SK-N-SH (cell line): ENCODE measurements around the gene PEAK1. TPM values are rescaled to one million over a fixed set of nuclear protein-coding genes. Genes with fewer than 3 reads are reported as not detected.

Experiments used
- CTCF ChIA-PET: fragments of 300-600, 350-600 bp; formaldehyde crosslinking; extraction: SDS; loops from one replicate; lab custom pipeline; 2021; lab: Yijun Ruan, JAX
- POLR2A ChIA-PET: fragments of 350-600 bp; sonication (Branson Sonifier 250); formaldehyde crosslinking; extraction: SDS; loops from one replicate; lab custom pipeline; 2020; ENCODE audit warnings: antibody characterized with exemption, inconsistent platforms; lab: Yijun Ruan, JAX
- DNase-seq: peaks from one replicate; pipeline ENCODE4 v3.0.0; 2012
- H2AFZ ChIP-seq: fragments of 200-600 bp; sonication (generic); 2 replicates; pipeline ENCODE4 v1.8.1; 2016; ENCODE audit warnings: antibody characterized with exemption, mild to moderate bottlenecking, low read depth
- H3F3A ChIP-seq: fragments of 200-600 bp; sonication (generic); replicated peaks from 2 replicates; pipeline ENCODE3; 2016; ENCODE audit warnings: antibody characterized with exemption, mild to moderate bottlenecking; ENCODE audit not compliant: insufficient read depth
- H3K27ac ChIP-seq, 2 experiments: fragments of 200-500 bp in 1 of 2; fragments of 200-600 bp in 1 of 2; sonication (Bioruptor generic) in 1 of 2; sonication (generic), shearing (Covaris generic) in 1 of 2; 2 replicates each; pipeline versions ENCODE4 v1.5.1 to v1.6.1; 2014 to 2016; ENCODE audit warnings: low read depth in 2 of 2, inconsistent platforms in 1 of 2, low read length in 1 of 2, mild to moderate bottlenecking in 1 of 2, mixed read lengths in 1 of 2
- H3K27me3 ChIP-seq: fragments of 200-600 bp; sonication (generic), shearing (Covaris generic); 2 replicates; pipeline ENCODE4 v1.6.1; 2016; ENCODE audit warnings: mixed run types; ENCODE audit not compliant: insufficient read depth
- H3K36me3 ChIP-seq, 2 experiments: fragments of 200-500 bp in 1 of 2; fragments of 200-600 bp in 1 of 2; sonication (Bioruptor generic) in 1 of 2; sonication (generic) in 1 of 2; replicated peaks in 1 of 2; 2 replicates each; pipeline versions ENCODE3 to v1.5.1; 2014 to 2016; ENCODE audit warnings: low read length in 1 of 2, mild to moderate bottlenecking in 1 of 2; ENCODE audit not compliant: insufficient read depth in 2 of 2, control insufficient read depth in 1 of 2
- H3K4me1 ChIP-seq, 2 experiments: fragments of 200-500 bp in 1 of 2; fragments of 200-600 bp in 1 of 2; sonication (Bioruptor generic) in 1 of 2; sonication (generic), shearing (Covaris generic) in 1 of 2; 2 replicates each; pipeline versions ENCODE4 v1.5.1 to v1.6.1; 2014 to 2016; ENCODE audit warnings: low read depth in 1 of 2, low read length in 1 of 2, mixed run types in 1 of 2; ENCODE audit not compliant: insufficient read depth in 2 of 2, control insufficient read depth in 1 of 2
- H3K4me2 ChIP-seq: fragments of 200-600 bp; sonication (generic), shearing (Covaris generic); 2 replicates; pipeline ENCODE4 v1.6.1; 2017; ENCODE audit warnings: mixed run types
- H3K4me3 ChIP-seq, 2 experiments: fragments of 200-500 bp in 1 of 2; fragments of 200-600 bp in 1 of 2; sonication (Bioruptor generic) in 1 of 2; sonication (generic), shearing (Covaris generic) in 1 of 2; 2 replicates each; pipeline versions ENCODE4 v1.5.1 to v1.8.1; 2014 to 2016; ENCODE audit warnings: low read depth in 2 of 2, inconsistent platforms in 1 of 2, low read length in 1 of 2, mild to moderate bottlenecking in 1 of 2, mixed read lengths in 1 of 2, moderate library complexity in 1 of 2
- H3K79me2 ChIP-seq: fragments of 200-600 bp; sonication (generic); 2 replicates; pipeline ENCODE4 v1.8.1; 2017; ENCODE audit warnings: mild to moderate bottlenecking; ENCODE audit not compliant: insufficient read depth
- H3K9ac ChIP-seq: fragments of 200-600 bp; sonication (generic); 2 replicates; pipeline ENCODE4 v1.6.1; 2017; ENCODE audit warnings: mixed run types
- H3K9me2 ChIP-seq: fragments of 200-600 bp; sonication (generic); 2 replicates; pipeline ENCODE4 v1.6.1; 2017; ENCODE audit warnings: mixed run types
- H3K9me3 ChIP-seq: fragments of 200-600 bp; sonication (generic); 2 replicates; pipeline ENCODE4 v1.6.1; 2017; ENCODE audit warnings: mixed run types, mild to moderate bottlenecking, moderate library complexity
- H4K20me1 ChIP-seq: fragments of 200-600 bp; sonication (generic); 2 replicates; pipeline ENCODE4 v1.6.1; 2017; ENCODE audit warnings: mild to moderate bottlenecking, mixed run types; ENCODE audit not compliant: insufficient read depth
- CHD2 ChIP-seq: fragments of 150-350 bp; IDR thresholded peaks from 2 replicates; pipeline ENCODE4 v1.6.1; 2018; ENCODE audit warnings: low read length; ENCODE audit not compliant: partially characterized antibody
- CTCF ChIP-seq: fragments of 200-600 bp; sonication (generic); IDR thresholded peaks from 2 replicates; pipeline ENCODE4 v1.6.1; 2017; ENCODE audit warnings: antibody characterized with exemption, mild to moderate bottlenecking, moderate library complexity
- EP300 ChIP-seq, 2 experiments: IDR thresholded peaks; 2 replicates each; pipeline versions ENCODE4 v1.4.0 to v1.6.1; 2012; ENCODE audit warnings: borderline replicate concordance in 1 of 2, low read depth in 1 of 2, low read length in 1 of 2
- GATA2 ChIP-seq: sonication (generic); formaldehyde crosslinking; IDR thresholded peaks from 2 replicates; pipeline ENCODE4 v1.5.0; 2020; ENCODE audit warnings: mild to moderate bottlenecking, missing genetic modification reagents
- IRF3 ChIP-seq: fragments of 150-350 bp; IDR thresholded peaks from 2 replicates; pipeline ENCODE4 v1.6.1; 2016; ENCODE audit warnings: mild to moderate bottlenecking, low read depth, low read length
- JUND ChIP-seq: IDR thresholded peaks from 2 replicates; pipeline ENCODE4 v1.4.0; 2012
- RAD21 ChIP-seq: IDR thresholded peaks from 2 replicates; pipeline ENCODE4 v1.6.1; 2012; ENCODE audit warnings: mild to moderate bottlenecking, low read length
- SIN3A ChIP-seq: IDR thresholded peaks from 2 replicates; pipeline ENCODE4 v1.6.1; 2012; ENCODE audit warnings: low read depth, mild to moderate bottlenecking, low read length, moderate library complexity, borderline replicate concordance
- SMC3 ChIP-seq: IDR thresholded peaks from 2 replicates; pipeline ENCODE4 v1.6.1; 2012; ENCODE audit warnings: low read depth, low read length, improper control_type of control experiment
- TAF1 ChIP-seq: IDR thresholded peaks from 2 replicates; pipeline ENCODE4 v1.6.1; 2012; ENCODE audit warnings: low read depth, mild to moderate bottlenecking, low read length, moderate library complexity, borderline replicate concordance
- USF2 ChIP-seq: fragments of 150-350 bp; IDR thresholded peaks from 2 replicates; pipeline ENCODE4 v1.6.1; 2017; ENCODE audit warnings: antibody characterized with exemption, low read length, low read depth, borderline replicate concordance
- YY1 ChIP-seq: IDR thresholded peaks from 2 replicates; pipeline ENCODE4 v1.4.0; 2012; ENCODE audit warnings: low read depth, mild to moderate bottlenecking
- WGBS: methylation state at CpG from one replicate; pipeline ENCODE4 v1.1.6; 2017; ENCODE audit warnings: low lambda C conversion rate; 5-methylcytosine and 5-hydroxymethylcytosine counted together
- polyA plus RNA-seq, 3 experiments: library from polyadenylated mRNA; depleted of rRNA; stranded (reverse); fragments of >200 nt; gene quantifications; 2 replicates each; pipeline ENCODE4 v1.2.3, GENCODE V29; 2012
- TF ChIP-seq, protein P1 (sequence below): IDR thresholded peaks from 2 replicates; pipeline ENCODE4 v1.6.1; 2012; ENCODE audit warnings: mild to moderate bottlenecking, low read depth, low read length, moderate library complexity
- TF ChIP-seq, protein P2 (sequence below): IDR thresholded peaks from 2 replicates; pipeline ENCODE4 v1.4.0; 2012; ENCODE audit warnings: low read depth

The PEAK1 gene
- polyA plus RNA-seq, 1 of the 3 experiments (the other 2 are of a cell fraction), result 9.0 TPM

DNA sequence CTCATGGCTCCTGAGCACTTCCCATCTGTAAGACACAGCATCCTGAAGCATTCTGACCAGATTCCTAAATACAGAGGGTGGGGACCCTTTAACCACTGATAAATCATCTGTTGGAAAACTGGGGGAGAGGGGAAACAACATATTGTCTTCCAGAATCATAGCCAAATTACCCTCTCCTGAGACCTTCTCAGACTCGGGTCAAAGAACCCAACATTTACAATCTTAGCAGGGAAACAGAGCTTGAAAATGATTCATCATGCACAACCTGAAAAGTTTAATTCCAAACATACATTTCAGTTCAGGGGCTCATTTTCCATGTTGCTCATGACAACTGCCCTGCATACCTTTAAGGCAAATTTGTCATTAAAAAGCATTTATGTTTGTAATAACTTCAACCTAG lies 300.5 kb downstream of the PEAK1 start:
- H3K27ac ChIP-seq, result peak overlapping the region in 1 of 2 experiments; percentile 45; a peak in 3 of 4 replicates

DNA sequence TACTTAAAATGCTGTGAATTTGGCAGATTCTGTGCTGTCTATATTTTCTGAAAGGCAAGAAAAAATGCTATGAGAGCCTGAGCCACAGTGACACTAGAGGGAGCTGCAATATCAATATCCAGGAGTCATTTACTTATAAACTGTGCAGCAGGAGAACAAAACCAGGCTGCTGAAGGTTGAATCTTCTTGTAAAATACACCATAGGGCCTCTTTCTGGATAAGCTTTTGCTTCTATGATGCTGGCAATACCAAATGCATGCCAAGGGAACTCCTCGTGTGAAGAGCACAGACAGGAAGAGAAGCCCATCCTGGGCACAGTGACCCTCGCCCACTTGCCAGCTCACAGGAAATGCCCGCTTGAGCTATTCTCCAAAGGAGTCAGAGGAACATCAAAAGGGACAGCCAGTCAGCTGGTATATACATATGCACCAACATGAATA lies 301.0 kb downstream of the PEAK1 start:
- H3K4me2 ChIP-seq, result peak overlapping the region; percentile 52; the same call in 1 of the 2 replicates
- 51% methylated on average over 3 of the region's 3 CpGs for WGBS
- TF ChIP-seq CTCF (peak; percentile 86), YY1 (no peak), JUND (no peak), GATA2 (CRISPR knock-in tag) (no peak), IRF3 (no peak), SIN3A (no peak), SMC3 (peak; percentile 87), USF2 (no peak), RAD21 (peak; percentile 94), TAF1 (no peak), EP300 (IDR thresholded peaks at IDR 0.05; ENCODE audit: borderline replicate concordance in 1 of 2, low read depth in 1 of 2, low read length in 1 of 2) (no peak), CHD2 (peak; percentile 24)
- TF ChIP-seq, protein P1, sequence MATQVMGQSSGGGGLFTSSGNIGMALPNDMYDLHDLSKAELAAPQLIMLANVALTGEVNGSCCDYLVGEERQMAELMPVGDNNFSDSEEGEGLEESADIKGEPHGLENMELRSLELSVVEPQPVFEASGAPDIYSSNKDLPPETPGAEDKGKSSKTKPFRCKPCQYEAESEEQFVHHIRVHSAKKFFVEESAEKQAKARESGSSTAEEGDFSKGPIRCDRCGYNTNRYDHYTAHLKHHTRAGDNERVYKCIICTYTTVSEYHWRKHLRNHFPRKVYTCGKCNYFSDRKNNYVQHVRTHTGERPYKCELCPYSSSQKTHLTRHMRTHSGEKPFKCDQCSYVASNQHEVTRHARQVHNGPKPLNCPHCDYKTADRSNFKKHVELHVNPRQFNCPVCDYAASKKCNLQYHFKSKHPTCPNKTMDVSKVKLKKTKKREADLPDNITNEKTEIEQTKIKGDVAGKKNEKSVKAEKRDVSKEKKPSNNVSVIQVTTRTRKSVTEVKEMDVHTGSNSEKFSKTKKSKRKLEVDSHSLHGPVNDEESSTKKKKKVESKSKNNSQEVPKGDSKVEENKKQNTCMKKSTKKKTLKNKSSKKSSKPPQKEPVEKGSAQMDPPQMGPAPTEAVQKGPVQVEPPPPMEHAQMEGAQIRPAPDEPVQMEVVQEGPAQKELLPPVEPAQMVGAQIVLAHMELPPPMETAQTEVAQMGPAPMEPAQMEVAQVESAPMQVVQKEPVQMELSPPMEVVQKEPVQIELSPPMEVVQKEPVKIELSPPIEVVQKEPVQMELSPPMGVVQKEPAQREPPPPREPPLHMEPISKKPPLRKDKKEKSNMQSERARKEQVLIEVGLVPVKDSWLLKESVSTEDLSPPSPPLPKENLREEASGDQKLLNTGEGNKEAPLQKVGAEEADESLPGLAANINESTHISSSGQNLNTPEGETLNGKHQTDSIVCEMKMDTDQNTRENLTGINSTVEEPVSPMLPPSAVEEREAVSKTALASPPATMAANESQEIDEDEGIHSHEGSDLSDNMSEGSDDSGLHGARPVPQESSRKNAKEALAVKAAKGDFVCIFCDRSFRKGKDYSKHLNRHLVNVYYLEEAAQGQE, result no peak
- TF ChIP-seq, protein P2, sequence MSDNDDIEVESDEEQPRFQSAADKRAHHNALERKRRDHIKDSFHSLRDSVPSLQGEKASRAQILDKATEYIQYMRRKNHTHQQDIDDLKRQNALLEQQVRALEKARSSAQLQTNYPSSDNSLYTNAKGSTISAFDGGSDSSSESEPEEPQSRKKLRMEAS, result no peak
- ChIA-PET POLR2A (interaction anchor here (0.7 to 0.9 kb wide), 2 partner anchors 300 to 424 kb away, joined by 3 read pairs; no protein-coding TSS in a partner anchor), CTCF (interaction anchor here (0.6 to 7.1 kb wide), 50 partner anchors 9 to 703 kb away, joined by 3 to 134 read pairs (median 4); no protein-coding TSS in a partner anchor)
- peak; percentile 55 for DNase-seq
- peaks cover 5 to 7% of the 10 kb centered on the region in 2 experiments for H3K36me3 ChIP-seq
- no peak overlapping the region for H3K4me3 ChIP-seq
- H3K27ac ChIP-seq, result peak overlapping the region in 1 of 2 experiments; percentile 45; a peak in 3 of 4 replicates
- no peaks in the 10 kb centered on the region for H3K9me3 ChIP-seq
- peaks cover 7% of the 10 kb centered on the region; the same call in 1 of the 2 replicates for H4K20me1 ChIP-seq
- peaks cover 5% of the 10 kb centered on the region for H3F3A ChIP-seq
- H3K9ac ChIP-seq, result no peak overlapping the region
- H3K27me3 ChIP-seq, result no peaks in the 10 kb centered on the region
- H3K4me1 ChIP-seq, result peaks cover 3 to 5% of the 10 kb centered on the region in 2 experiments
- H3K9me2 ChIP-seq, result no peaks in the 10 kb centered on the region
- H2AFZ ChIP-seq, result no peak overlapping the region
- peaks cover 9% of the 10 kb centered on the region; the same call in 1 of the 2 replicates for H3K79me2 ChIP-seq

More for the DNA sequence above, 300.5 kb downstream of the PEAK1 start:
- ChIA-PET POLR2A (interaction anchor here (0.7 to 0.9 kb wide), 2 partner anchors 300 to 424 kb away, joined by 3 read pairs; no protein-coding TSS in a partner anchor), CTCF (interaction anchor here (0.6 to 7.1 kb wide), 38 partner anchors 8 to 701 kb away, joined by 3 to 134 read pairs (median 4); no protein-coding TSS in a partner anchor)
- H2AFZ ChIP-seq, result no peak overlapping the region
- no peak for DNase-seq
- TF ChIP-seq JUND (no peak), TAF1 (no peak)
- peak overlapping the region; percentile 52; the same call in 1 of the 2 replicates for H3K4me2 ChIP-seq
- no peaks in the 10 kb centered on the region for H3K9me2 ChIP-seq
- peaks cover 5% of the 10 kb centered on the region for H3F3A ChIP-seq
- H3K4me3 ChIP-seq, result no peak overlapping the region
- no peaks in the 10 kb centered on the region for H3K9me3 ChIP-seq
- no peak overlapping the region for H3K9ac ChIP-seq
- peaks cover 0 to 4% of the 10 kb centered on the region in 2 experiments for H3K36me3 ChIP-seq
- 50% methylated on average over 1 of the region's 1 CpG for WGBS
- H3K27me3 ChIP-seq, result no peaks in the 10 kb centered on the region
- peaks cover 7% of the 10 kb centered on the region; the same call in 1 of the 2 replicates for H4K20me1 ChIP-seq
- H3K79me2 ChIP-seq, result peaks cover 9% of the 10 kb centered on the region; the same call in 1 of the 2 replicates
- peaks cover 3 to 5% of the 10 kb centered on the region in 2 experiments for H3K4me1 ChIP-seq
